ENCODE results near the gene CLOCK. TPM values are rescaled to one million over a fixed set of nuclear protein-coding genes. Genes with fewer than 3 reads are reported as not detected.

CLOCK gene
- total RNA-seq, 1 experiment from 2014 or later: 19.4 TPM

GRCh38 chr4:55546506-55546755, 278 bp downstream of the CLOCK start:
- H3K9me2 ChIP-seq (ENCODE audit: insufficient read depth): no peaks in the 10 kb centered on the region
- intact Hi-C loops (cut with micrococcal nuclease; ENCODE audit: unreplicated experiment): loop anchor here (2.0 to 10.0 kb wide), 5 partner anchors 91 to 306 kb away; partner anchors contain the start of genes EXOC1, NMU and SRD5A3
- peak overlapping the region; percentile 90; the same call in 1 of the 2 replicates for H2AFZ ChIP-seq
- H3K9me3 ChIP-seq (ENCODE audit: insufficient read depth, low read depth): no peaks in the 10 kb centered on the region; the same call in 1 of the 2 replicates
- 0 out of 2 replicates have a peak overlapping the region, but pooled peaks have one; percentile 86 for H3K4me2 ChIP-seq
- no TSS peak for BruUV-seq (replicated peaks)
- no peaks in the 10 kb centered on the region for H3K27me3 ChIP-seq (ENCODE audit: insufficient read depth, low read depth)
- H3K27ac ChIP-seq: peak overlapping the region; percentile 80
- no peaks in the 10 kb centered on the region for H3K36me3 ChIP-seq (ENCODE audit: low read depth)
- TF ChIP-seq CTCF (conservative IDR thresholded peaks at IDR 0.05) (no peak), EZH2 (IDR thresholded peaks at IDR 0.05; ENCODE audit: low read depth) (no peak)
- H3K4me3 ChIP-seq: peak overlapping the region; percentile 58; the same call in 1 of the 2 replicates
- H3K4me1 ChIP-seq (replicated peaks; ENCODE audit: insufficient read depth): peaks cover 41% of the 10 kb centered on the region
- ChIA-PET CTCF (interaction anchor here (0.7 to 1.1 kb wide), 2 partner anchors 46 to 187 kb away, joined by 3 to 4 read pairs; partner anchors contain the start of gene PDCL2), POLR2A (ENCODE audit: unreplicated experiment) (interaction anchor here (0.5 kb wide), 1 partner anchor 252 kb away, joined by 3 read pairs; no protein-coding TSS in a partner anchor)
- H3F3A ChIP-seq (ENCODE audit: insufficient read depth, low read depth): peaks cover 37% of the 10 kb centered on the region
- no peak for DNase-seq
- no peaks in the 10 kb centered on the region; the same call in 1 of the 2 replicates for H4K20me1 ChIP-seq (ENCODE audit: insufficient read depth)
- H3K79me2 ChIP-seq (ENCODE audit: low read depth): peaks cover 32% of the 10 kb centered on the region

GRCh38 chr4:55545641-55546505, 836 bp downstream of the CLOCK start:
- no peak for TF ChIP-seq EZH2 (IDR thresholded peaks at IDR 0.05; ENCODE audit: low read depth)
- TF ChIP-seq CTCF (conservative IDR thresholded peaks at IDR 0.05): no peak
- H4K20me1 ChIP-seq (ENCODE audit: insufficient read depth): no peaks in the 10 kb centered on the region; the same call in 1 of the 2 replicates
- H2AFZ ChIP-seq: peak overlapping the region; percentile 81
- ChIA-PET POLR2A (ENCODE audit: unreplicated experiment) (interaction anchor here (0.5 to 0.7 kb wide), 2 partner anchors 152 to 252 kb away, joined by 3 to 7 read pairs; no protein-coding TSS in a partner anchor), CTCF (interaction anchor here (0.7 to 1.1 kb wide), 3 partner anchors 46 to 188 kb away, joined by 3 to 4 read pairs (median 3); partner anchors contain the start of gene PDCL2)
- H3K27me3 ChIP-seq (ENCODE audit: insufficient read depth, low read depth): no peaks in the 10 kb centered on the region
- H3K27ac ChIP-seq: peak overlapping the region; percentile 74
- no peaks in the 10 kb centered on the region for H3K9me2 ChIP-seq (ENCODE audit: insufficient read depth)
- H3K4me3 ChIP-seq: peak overlapping the region; percentile 75
- peaks cover 37% of the 10 kb centered on the region for H3F3A ChIP-seq (ENCODE audit: insufficient read depth, low read depth)
- H3K4me2 ChIP-seq: peak overlapping the region; percentile 91
- no TSS peak for BruUV-seq (replicated peaks)
- no peaks in the 10 kb centered on the region for H3K36me3 ChIP-seq (ENCODE audit: low read depth)
- intact Hi-C loops (cut with micrococcal nuclease; ENCODE audit: unreplicated experiment): loop anchor here (2.0 to 10.0 kb wide), 5 partner anchors 91 to 307 kb away; partner anchors contain the start of genes EXOC1, NMU and SRD5A3
- H3K79me2 ChIP-seq (ENCODE audit: low read depth): peaks cover 37% of the 10 kb centered on the region
- no peaks in the 10 kb centered on the region; the same call in 1 of the 2 replicates for H3K9me3 ChIP-seq (ENCODE audit: insufficient read depth, low read depth)
- H3K4me1 ChIP-seq (replicated peaks; ENCODE audit: insufficient read depth): peaks cover 41% of the 10 kb centered on the region
- DNase-seq: peak; percentile 42 to 64

GRCh38 chr4:55545151-55545550, 1.6 kb downstream of the CLOCK start:
- Histone ChIP-seq H4K20me1 (ENCODE audit: insufficient read depth) (no peaks in the 10 kb centered on the region; the same call in 1 of the 2 replicates), H3F3A (ENCODE audit: insufficient read depth, low read depth) (peaks cover 30% of the 10 kb centered on the region), H3K36me3 (ENCODE audit: low read depth) (no peaks in the 10 kb centered on the region), H3K9me2 (ENCODE audit: insufficient read depth) (no peaks in the 10 kb centered on the region), H3K4me3 (peak overlapping the region; percentile 75), H3K27ac (peak overlapping the region; percentile 74), H3K4me1 (replicated peaks; ENCODE audit: insufficient read depth) (peaks cover 37% of the 10 kb centered on the region), H2AFZ (peak overlapping the region; percentile 81), H3K4me2 (peak overlapping the region; percentile 91), H3K79me2 (ENCODE audit: low read depth) (peaks cover 42% of the 10 kb centered on the region), H3K9me3 (ENCODE audit: insufficient read depth, low read depth) (no peaks in the 10 kb centered on the region; the same call in 1 of the 2 replicates), H3K27me3 (ENCODE audit: insufficient read depth, low read depth) (no peaks in the 10 kb centered on the region)
- ChIA-PET CTCF (interaction anchor here (0.7 to 1.1 kb wide), 3 partner anchors 22 to 575 kb away, joined by 3 to 5 read pairs (median 4); no protein-coding TSS in a partner anchor), POLR2A (ENCODE audit: unreplicated experiment) (interaction anchor here (0.6 to 0.7 kb wide), 2 partner anchors 151 to 189 kb away, joined by 6 to 7 read pairs; no protein-coding TSS in a partner anchor)
- BruUV-seq (replicated peaks): TSS peak; percentile 55
- TF ChIP-seq CTCF (conservative IDR thresholded peaks at IDR 0.05): no peak
- TF ChIP-seq EZH2 (IDR thresholded peaks at IDR 0.05; ENCODE audit: low read depth): no peak
- DNase-seq: peak in 1 of 2 experiments; percentile 39
- intact Hi-C loops (cut with micrococcal nuclease; ENCODE audit: unreplicated experiment): loop anchor here (5.0 to 10.0 kb wide), 3 partner anchors 92 to 200 kb away; partner anchors contain the start of genes NMU and SRD5A3
